K562 (cell line): ENCODE results near the gene IRF2BP2. TPM values are rescaled to one million over a fixed set of nuclear protein-coding genes. Genes with fewer than 3 reads are reported as not detected.

Source experiments
- ARHGAP35 ChIP-seq: fragments of 450-650 bp; IDR thresholded peaks from 2 replicates; pipeline ENCODE4 v1.6.1; 2018; ENCODE audit not compliant: partially characterized antibody
- BACH1 ChIP-seq: fragments of 200-800 bp; sonication (Bioruptor generic); IDR thresholded peaks from 2 replicates; pipeline ENCODE4 v1.6.1; 2016; ENCODE audit warnings: missing genetic modification characterization, missing compliant biosample characterization
- CC2D1A ChIP-seq: fragments of 450-650 bp; IDR thresholded peaks from 2 replicates; pipeline ENCODE4 v1.6.1; 2017; ENCODE audit warnings: mild to moderate bottlenecking
- NEUROD1 ChIP-seq: fragments of 150-350 bp; IDR thresholded peaks from 2 replicates; pipeline ENCODE4 v1.6.1; 2014; ENCODE audit warnings: borderline replicate concordance, low read length, low read depth; ENCODE audit not compliant: partially characterized antibody
- NFIX ChIP-seq: fragments of 250-450 bp; sonication (Bioruptor Pico); IDR thresholded peaks from 2 replicates; pipeline ENCODE4 v1.4.0; 2020; ENCODE audit warnings: low read depth, mild to moderate bottlenecking, moderate library complexity
- OTX1 ChIP-seq: fragments of 450-650 bp; formaldehyde crosslinking; IDR thresholded peaks from 2 replicates; pipeline ENCODE4 v1.4.0; 2022; ENCODE audit warnings: mild to moderate bottlenecking
- PHB ChIP-seq: fragments of 250-450 bp; sonication (Bioruptor Pico); IDR thresholded peaks from 2 replicates; pipeline ENCODE4 v1.5.0; 2021
- PHF20 ChIP-seq: fragments of 450-650 bp; IDR thresholded peaks from 2 replicates; pipeline ENCODE4 v1.6.1; 2018; ENCODE audit not compliant: partially characterized antibody
- RAD51 ChIP-seq: fragments of 450-650 bp; IDR thresholded peaks from 2 replicates; pipeline ENCODE4 v1.7.1; 2016; ENCODE audit warnings: low read depth, mild to moderate bottlenecking, borderline replicate concordance
- SRSF7 ChIP-seq: fragments of 200-400 bp; formaldehyde crosslinking; optimal IDR thresholded peaks from 2 replicates; pipeline ENCODE3; 2017; ENCODE audit warnings: mild to moderate bottlenecking, low read depth, low read length
- TRIM24 ChIP-seq, 2 experiments: fragments of 450-650 bp; IDR thresholded peaks; 2 replicates each; pipeline ENCODE4 v1.6.1; 2016
- U2AF2 ChIP-seq: fragments of 200-400 bp; formaldehyde crosslinking; optimal IDR thresholded peaks from 2 replicates; pipeline ENCODE3; 2017; ENCODE audit warnings: low read depth, mild to moderate bottlenecking, low read length
- polyA plus RNA-seq, 8 experiments: library from polyadenylated mRNA; depleted of rRNA in 4 of 8; stranded (reverse) in 5 of 8; unstranded in 3 of 8; fragments of >200 nt; fragmentation: Nextera tagmentation in 2 of 8; fragmentation: Illumina TruSeq in 1 of 8; extraction: Ambion mirVana in 2 of 8; extraction: Trizol in 1 of 8; gene quantifications; 2 replicates each; pipeline versions ENCODE4 v1.2.1 to v1.2.3, GENCODE V29; 2011 to 2014; ENCODE audit warnings: inconsistent platforms in 1 of 8, missing spikeins in 1 of 8
- total RNA-seq, 7 experiments: library from RNA; depleted of rRNA in 6 of 7; stranded (reverse); fragments of >200 nt in 6 of 7; fragmentation: Illumina TruSeq in 2 of 7; extraction: Trizol in 2 of 7; gene quantifications; 2 replicates each; pipeline versions ENCODE4 v1.2.1 to v1.2.3, GENCODE V29; 2011 to 2021; ENCODE audit warnings: low replicate concordance in 1 of 7
- TF ChIP-seq, protein P1 (sequence below): fragments of 250-450 bp; sonication (Bioruptor Pico); IDR thresholded peaks from 2 replicates; pipeline ENCODE4 v1.8.0; 2022; ENCODE audit warnings: moderate library complexity, mild to moderate bottlenecking, inconsistent platforms
- TF ChIP-seq, protein P2 (sequence below): sonication (generic); formaldehyde crosslinking; IDR thresholded peaks from 2 replicates; pipeline ENCODE4 v1.8.0; 2023; ENCODE audit warnings: missing genetic modification reagents, mild to moderate bottlenecking, borderline replicate concordance
- TF ChIP-seq, protein P3 (sequence below): fragments of 450-650 bp; IDR thresholded peaks from 2 replicates; pipeline ENCODE4 v1.6.1; 2016; ENCODE audit warnings: antibody characterized with exemption
- TF ChIP-seq, protein P4 (sequence below): sonication (generic); formaldehyde crosslinking; IDR thresholded peaks from 2 replicates; pipeline ENCODE4 v1.8.0; 2022; ENCODE audit warnings: mild to moderate bottlenecking, missing genetic modification reagents

IRF2BP2 gene
- total and polyA plus RNA-seq, 9 of the 15 experiments (the other 6 are each of a cell fraction or from before 2014, with no cell fraction given), result 7.7 to 68.6 (median 22.1) TPM

DNA sequence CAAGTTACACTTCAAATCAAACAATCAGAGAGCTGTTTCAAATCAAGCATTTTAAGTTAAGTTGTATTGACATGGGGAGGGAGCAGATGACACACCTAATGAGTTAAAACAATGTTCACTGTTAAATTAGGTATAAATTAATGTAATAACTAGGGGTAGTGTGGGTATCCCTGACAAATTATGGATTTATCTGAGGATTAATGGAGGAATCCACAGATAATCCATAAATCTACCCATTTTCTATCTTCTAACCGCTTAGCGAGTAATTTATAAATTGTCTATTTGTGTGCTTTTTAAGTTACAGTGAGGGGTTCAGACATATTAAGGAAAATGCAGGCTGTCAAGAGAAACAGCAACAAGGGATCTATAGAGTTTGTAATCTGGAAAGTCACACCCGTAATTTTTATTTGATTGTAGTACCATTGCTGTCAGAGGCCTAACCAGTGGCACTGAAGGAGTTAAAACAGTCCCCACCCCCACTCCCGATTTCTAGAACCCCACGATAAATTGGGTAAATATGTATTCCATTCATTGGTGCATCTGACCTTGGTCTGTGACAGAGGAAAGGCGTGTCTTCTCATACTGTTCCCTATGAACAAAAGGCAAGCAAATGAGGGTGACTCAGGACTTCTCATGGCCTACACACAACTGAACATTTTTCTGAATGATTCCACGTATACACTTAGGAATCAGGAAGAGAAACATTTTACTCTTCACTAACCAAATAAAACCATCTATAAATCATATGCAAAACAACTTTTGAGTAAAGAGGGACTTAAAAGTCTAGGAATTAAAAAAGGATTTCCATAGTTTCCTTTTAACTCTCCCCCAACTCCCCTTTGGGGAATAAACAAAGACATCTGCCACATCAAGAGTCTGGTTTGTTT is 7.4 kb downstream of the IRF2BP2 start (continued):
- TF ChIP-seq, protein P1, sequence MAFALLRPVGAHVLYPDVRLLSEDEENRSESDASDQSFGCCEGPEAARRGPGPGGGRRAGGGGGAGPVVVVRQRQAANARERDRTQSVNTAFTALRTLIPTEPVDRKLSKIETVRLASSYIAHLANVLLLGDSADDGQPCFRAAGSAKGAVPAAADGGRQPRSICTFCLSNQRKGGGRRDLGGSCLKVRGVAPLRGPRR (CRISPR knock-in tag), result no peak
- 0 out of 2 replicates have a peak, but pooled peaks have one; percentile 51 for TF ChIP-seq OTX1
- TF ChIP-seq, protein P2, sequence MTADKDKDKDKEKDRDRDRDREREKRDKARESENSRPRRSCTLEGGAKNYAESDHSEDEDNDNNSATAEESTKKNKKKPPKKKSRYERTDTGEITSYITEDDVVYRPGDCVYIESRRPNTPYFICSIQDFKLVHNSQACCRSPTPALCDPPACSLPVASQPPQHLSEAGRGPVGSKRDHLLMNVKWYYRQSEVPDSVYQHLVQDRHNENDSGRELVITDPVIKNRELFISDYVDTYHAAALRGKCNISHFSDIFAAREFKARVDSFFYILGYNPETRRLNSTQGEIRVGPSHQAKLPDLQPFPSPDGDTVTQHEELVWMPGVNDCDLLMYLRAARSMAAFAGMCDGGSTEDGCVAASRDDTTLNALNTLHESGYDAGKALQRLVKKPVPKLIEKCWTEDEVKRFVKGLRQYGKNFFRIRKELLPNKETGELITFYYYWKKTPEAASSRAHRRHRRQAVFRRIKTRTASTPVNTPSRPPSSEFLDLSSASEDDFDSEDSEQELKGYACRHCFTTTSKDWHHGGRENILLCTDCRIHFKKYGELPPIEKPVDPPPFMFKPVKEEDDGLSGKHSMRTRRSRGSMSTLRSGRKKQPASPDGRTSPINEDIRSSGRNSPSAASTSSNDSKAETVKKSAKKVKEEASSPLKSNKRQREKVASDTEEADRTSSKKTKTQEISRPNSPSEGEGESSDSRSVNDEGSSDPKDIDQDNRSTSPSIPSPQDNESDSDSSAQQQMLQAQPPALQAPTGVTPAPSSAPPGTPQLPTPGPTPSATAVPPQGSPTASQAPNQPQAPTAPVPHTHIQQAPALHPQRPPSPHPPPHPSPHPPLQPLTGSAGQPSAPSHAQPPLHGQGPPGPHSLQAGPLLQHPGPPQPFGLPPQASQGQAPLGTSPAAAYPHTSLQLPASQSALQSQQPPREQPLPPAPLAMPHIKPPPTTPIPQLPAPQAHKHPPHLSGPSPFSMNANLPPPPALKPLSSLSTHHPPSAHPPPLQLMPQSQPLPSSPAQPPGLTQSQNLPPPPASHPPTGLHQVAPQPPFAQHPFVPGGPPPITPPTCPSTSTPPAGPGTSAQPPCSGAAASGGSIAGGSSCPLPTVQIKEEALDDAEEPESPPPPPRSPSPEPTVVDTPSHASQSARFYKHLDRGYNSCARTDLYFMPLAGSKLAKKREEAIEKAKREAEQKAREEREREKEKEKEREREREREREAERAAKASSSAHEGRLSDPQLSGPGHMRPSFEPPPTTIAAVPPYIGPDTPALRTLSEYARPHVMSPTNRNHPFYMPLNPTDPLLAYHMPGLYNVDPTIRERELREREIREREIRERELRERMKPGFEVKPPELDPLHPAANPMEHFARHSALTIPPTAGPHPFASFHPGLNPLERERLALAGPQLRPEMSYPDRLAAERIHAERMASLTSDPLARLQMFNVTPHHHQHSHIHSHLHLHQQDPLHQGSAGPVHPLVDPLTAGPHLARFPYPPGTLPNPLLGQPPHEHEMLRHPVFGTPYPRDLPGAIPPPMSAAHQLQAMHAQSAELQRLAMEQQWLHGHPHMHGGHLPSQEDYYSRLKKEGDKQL (CRISPR knock-in tag), result no peak
- no peak for TF ChIP-seq PHF20
- TF ChIP-seq RAD51, result peak; percentile 44; the same call in 1 of the 2 replicates
- TF ChIP-seq PHB, result 0 out of 2 replicates have a peak, but pooled peaks have one; percentile 66
- TF ChIP-seq BACH1 (tag), result no peak
- peak; percentile 29 for TF ChIP-seq NEUROD1
- no peak for TF ChIP-seq NFIX (CRISPR knock-in tag)
- no peak for TF ChIP-seq TRIM24 (IDR thresholded peaks at IDR 0.05)
- peak; percentile 43; the same call in 1 of the 2 replicates for TF ChIP-seq CC2D1A
- TF ChIP-seq, protein P3, sequence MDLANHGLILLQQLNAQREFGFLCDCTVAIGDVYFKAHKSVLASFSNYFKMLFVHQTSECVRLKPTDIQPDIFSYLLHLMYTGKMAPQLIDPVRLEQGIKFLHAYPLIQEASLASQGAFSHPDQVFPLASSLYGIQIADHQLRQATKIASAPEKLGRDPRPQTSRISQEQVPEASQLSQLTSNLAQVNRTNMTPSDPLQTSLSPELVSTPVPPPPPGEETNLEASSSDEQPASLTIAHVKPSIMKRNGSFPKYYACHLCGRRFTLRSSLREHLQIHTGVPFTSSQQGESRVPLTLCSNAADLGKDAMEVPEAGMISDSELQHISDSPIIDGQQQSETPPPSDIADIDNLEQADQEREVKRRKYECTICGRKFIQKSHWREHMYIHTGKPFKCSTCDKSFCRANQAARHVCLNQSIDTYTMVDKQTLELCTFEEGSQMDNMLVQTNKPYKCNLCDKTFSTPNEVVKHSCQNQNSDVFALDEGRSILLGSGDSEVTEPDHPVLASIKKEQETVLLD, result no peak; the same call in 1 of the 2 replicates
- no peak for TF ChIP-seq SRSF7
- TF ChIP-seq, protein P4, sequence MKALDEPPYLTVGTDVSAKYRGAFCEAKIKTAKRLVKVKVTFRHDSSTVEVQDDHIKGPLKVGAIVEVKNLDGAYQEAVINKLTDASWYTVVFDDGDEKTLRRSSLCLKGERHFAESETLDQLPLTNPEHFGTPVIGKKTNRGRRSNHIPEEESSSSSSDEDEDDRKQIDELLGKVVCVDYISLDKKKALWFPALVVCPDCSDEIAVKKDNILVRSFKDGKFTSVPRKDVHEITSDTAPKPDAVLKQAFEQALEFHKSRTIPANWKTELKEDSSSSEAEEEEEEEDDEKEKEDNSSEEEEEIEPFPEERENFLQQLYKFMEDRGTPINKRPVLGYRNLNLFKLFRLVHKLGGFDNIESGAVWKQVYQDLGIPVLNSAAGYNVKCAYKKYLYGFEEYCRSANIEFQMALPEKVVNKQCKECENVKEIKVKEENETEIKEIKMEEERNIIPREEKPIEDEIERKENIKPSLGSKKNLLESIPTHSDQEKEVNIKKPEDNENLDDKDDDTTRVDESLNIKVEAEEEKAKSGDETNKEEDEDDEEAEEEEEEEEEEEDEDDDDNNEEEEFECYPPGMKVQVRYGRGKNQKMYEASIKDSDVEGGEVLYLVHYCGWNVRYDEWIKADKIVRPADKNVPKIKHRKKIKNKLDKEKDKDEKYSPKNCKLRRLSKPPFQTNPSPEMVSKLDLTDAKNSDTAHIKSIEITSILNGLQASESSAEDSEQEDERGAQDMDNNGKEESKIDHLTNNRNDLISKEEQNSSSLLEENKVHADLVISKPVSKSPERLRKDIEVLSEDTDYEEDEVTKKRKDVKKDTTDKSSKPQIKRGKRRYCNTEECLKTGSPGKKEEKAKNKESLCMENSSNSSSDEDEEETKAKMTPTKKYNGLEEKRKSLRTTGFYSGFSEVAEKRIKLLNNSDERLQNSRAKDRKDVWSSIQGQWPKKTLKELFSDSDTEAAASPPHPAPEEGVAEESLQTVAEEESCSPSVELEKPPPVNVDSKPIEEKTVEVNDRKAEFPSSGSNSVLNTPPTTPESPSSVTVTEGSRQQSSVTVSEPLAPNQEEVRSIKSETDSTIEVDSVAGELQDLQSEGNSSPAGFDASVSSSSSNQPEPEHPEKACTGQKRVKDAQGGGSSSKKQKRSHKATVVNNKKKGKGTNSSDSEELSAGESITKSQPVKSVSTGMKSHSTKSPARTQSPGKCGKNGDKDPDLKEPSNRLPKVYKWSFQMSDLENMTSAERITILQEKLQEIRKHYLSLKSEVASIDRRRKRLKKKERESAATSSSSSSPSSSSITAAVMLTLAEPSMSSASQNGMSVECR (CRISPR knock-in tag), result no peak
- TF ChIP-seq U2AF2, result no peak
- TF ChIP-seq ARHGAP35, result no peak
